Measurements from ENCODE around the gene CCDC88A.

Gene CCDC88A

GRCh38 chr2:55422876-55423665 is 3.4 kb upstream of the CCDC88A start:
- Histone ChIP-seq H3K27me3 (no peaks in the 10 kb centered on the region), H3K4me2 (peak overlapping the region; percentile 87; the same call in 1 of the 2 replicates), H3K9me3 (no peaks in the 10 kb centered on the region), H3K36me3 (no peaks in the 10 kb centered on the region), H3K4me1 (peaks cover 33% of the 10 kb centered on the region), H3K9ac (no peak overlapping the region), H3K4me3 (no peak overlapping the region), H3K27ac (no peak overlapping the region), H4K20me1 (no peaks in the 10 kb centered on the region)
- no peak for TF ChIP-seq Cebpa-rat (IDR thresholded peaks at IDR 0.05)

- no peak overlapping the region for H3K4me3 ChIP-seq
- H3K36me3 ChIP-seq = no peaks in the 10 kb centered on the region
- peaks cover 45% of the 10 kb centered on the region for H3K4me1 ChIP-seq
- peaks cover 5% of the 10 kb centered on the region; the same call in 1 of the 2 replicates for H4K20me1 ChIP-seq
- no peak overlapping the region for H3K9ac ChIP-seq
- no peak for TF ChIP-seq Cebpa-rat (IDR thresholded peaks at IDR 0.05)
- H3K9me3 ChIP-seq = no peaks in the 10 kb centered on the region
- H3K4me2 ChIP-seq = peak overlapping the region; percentile 87
- H3K27me3 ChIP-seq = no peaks in the 10 kb centered on the region
- H3K27ac ChIP-seq = peak overlapping the region; percentile 94; the same call in 1 of the 2 replicates
Observed at GRCh38 chr2:55421326-55421725, 1.7 kb upstream of the CCDC88A start.

GRCh38 chr2:55420871-55421270 is 1.2 kb upstream of the CCDC88A start:
- no peak for TF ChIP-seq Cebpa-rat (IDR thresholded peaks at IDR 0.05)
- Histone ChIP-seq H3K9me3 (no peaks in the 10 kb centered on the region), H3K4me1 (peaks cover 45% of the 10 kb centered on the region), H3K4me3 (peak overlapping the region; percentile 92), H3K27me3 (no peaks in the 10 kb centered on the region), H3K9ac (peak overlapping the region; percentile 95; the same call in 1 of the 2 replicates), H3K36me3 (no peaks in the 10 kb centered on the region), H3K4me2 (peak overlapping the region; percentile 87), H4K20me1 (peaks cover 6% of the 10 kb centered on the region), H3K27ac (peak overlapping the region; percentile 94)

GRCh38 chr2:55420439-55420725 is 726 bp upstream of the CCDC88A start:
- H3K4me3 ChIP-seq = peak overlapping the region; percentile 92
- peaks cover 4% of the 10 kb centered on the region; the same call in 1 of the 2 replicates for H3K36me3 ChIP-seq
- no peaks in the 10 kb centered on the region for H3K9me3 ChIP-seq
- peaks cover 11% of the 10 kb centered on the region for H4K20me1 ChIP-seq
- peak overlapping the region; percentile 87 for H3K4me2 ChIP-seq
- no peaks in the 10 kb centered on the region for H3K27me3 ChIP-seq
- H3K4me1 ChIP-seq = peaks cover 45% of the 10 kb centered on the region
- H3K9ac ChIP-seq = peak overlapping the region; percentile 95
- peak overlapping the region; percentile 94 for H3K27ac ChIP-seq
- TF ChIP-seq Cebpa-rat (IDR thresholded peaks at IDR 0.05) = no peak

GRCh38 chr2:55419233-55419678 is 400 bp downstream of the CCDC88A start:
- no peak for TF ChIP-seq Cebpa-rat (IDR thresholded peaks at IDR 0.05)
- Histone ChIP-seq H3K9ac (peak overlapping the region; percentile 95), H3K36me3 (peaks cover 16% of the 10 kb centered on the region), H3K4me1 (peaks cover 50% of the 10 kb centered on the region), H3K4me3 (peak overlapping the region; percentile 92), H3K27ac (peak overlapping the region; percentile 94), H3K9me3 (no peaks in the 10 kb centered on the region), H3K4me2 (peak overlapping the region; percentile 87), H4K20me1 (peaks cover 16% of the 10 kb centered on the region), H3K27me3 (no peaks in the 10 kb centered on the region)

- H3K27me3 ChIP-seq = no peaks in the 10 kb centered on the region
- H3K36me3 ChIP-seq = peaks cover 19% of the 10 kb centered on the region
- peak overlapping the region; percentile 87 for H3K4me2 ChIP-seq
- peak overlapping the region; percentile 92 for H3K4me3 ChIP-seq
- TF ChIP-seq Cebpa-rat (IDR thresholded peaks at IDR 0.05) = no peak
- H4K20me1 ChIP-seq = peaks cover 19% of the 10 kb centered on the region
- H3K9me3 ChIP-seq = no peaks in the 10 kb centered on the region
- peak overlapping the region; percentile 95 for H3K9ac ChIP-seq
- H3K4me1 ChIP-seq = peaks cover 50% of the 10 kb centered on the region
- H3K27ac ChIP-seq = peak overlapping the region; percentile 94
Observed at GRCh38 chr2:55418512-55419232, 984 bp downstream of the CCDC88A start.

GRCh38 chr2:55418072-55418471 is 1.6 kb downstream of the CCDC88A start:
- Histone ChIP-seq H3K9me3 (no peaks in the 10 kb centered on the region), H3K36me3 (peaks cover 25% of the 10 kb centered on the region), H3K4me3 (peak overlapping the region; percentile 92), H3K27me3 (no peaks in the 10 kb centered on the region), H3K4me1 (peaks cover 50% of the 10 kb centered on the region), H4K20me1 (peaks cover 25% of the 10 kb centered on the region), H3K27ac (peak overlapping the region; percentile 94; the same call in 1 of the 2 replicates), H3K9ac (peak overlapping the region; percentile 95), H3K4me2 (peak overlapping the region; percentile 87)
- no peak for TF ChIP-seq Cebpa-rat (IDR thresholded peaks at IDR 0.05)

GRCh38 chr2:55416786-55417568 is 2.7 kb downstream of the CCDC88A start:
- no peak for TF ChIP-seq Cebpa-rat (IDR thresholded peaks at IDR 0.05)
- no peaks in the 10 kb centered on the region for H3K27me3 ChIP-seq
- H3K27ac ChIP-seq = peak overlapping the region; percentile 5; the same call in 1 of the 2 replicates
- peak overlapping the region; percentile 87 for H3K4me2 ChIP-seq
- H4K20me1 ChIP-seq = peaks cover 32% of the 10 kb centered on the region
- H3K9ac ChIP-seq = peak overlapping the region; percentile 30; the same call in 1 of the 2 replicates
- H3K4me1 ChIP-seq = peaks cover 41% of the 10 kb centered on the region
- H3K9me3 ChIP-seq = no peaks in the 10 kb centered on the region
- H3K4me3 ChIP-seq = peak overlapping the region; percentile 92
- peaks cover 36% of the 10 kb centered on the region for H3K36me3 ChIP-seq

- H3K27ac ChIP-seq = no peak overlapping the region
- H3K36me3 ChIP-seq = peaks cover 51% of the 10 kb centered on the region
- TF ChIP-seq Cebpa-rat (IDR thresholded peaks at IDR 0.05) = no peak
- no peaks in the 10 kb centered on the region for H3K9me3 ChIP-seq
- H4K20me1 ChIP-seq = peaks cover 33% of the 10 kb centered on the region
- peak overlapping the region; percentile 43 for H3K4me2 ChIP-seq
- H3K9ac ChIP-seq = no peak overlapping the region
- no peaks in the 10 kb centered on the region for H3K27me3 ChIP-seq
- no peak overlapping the region for H3K4me3 ChIP-seq
- peaks cover 29% of the 10 kb centered on the region for H3K4me1 ChIP-seq
Observed at GRCh38 chr2:55415300-55415699, 4.4 kb downstream of the CCDC88A start.

Measured in BLaER1 (cell line).